Liver (tissue), 3 donors: ENCODE measurements around the gene GRIP2.

Experiments used
- ATF3 ChIP-seq: IDR thresholded peaks from 2 replicates; pipeline ENCODE4 v1.6.1; 2016; ENCODE audit warnings: antibody characterized with exemption
- FOXA1 ChIP-seq: IDR thresholded peaks from 2 replicates; pipeline ENCODE4 v1.6.1; 2016; ENCODE audit warnings: antibody characterized with exemption
- GABPA ChIP-seq, 2 donors: IDR thresholded peaks in 1 of 2; conservative IDR thresholded peaks in 1 of 2; 2 replicates each; pipeline ENCODE4 v1.6.1; 2016; ENCODE audit warnings: antibody characterized with exemption in 2 of 2, mild to moderate bottlenecking in 1 of 2, moderate library complexity in 1 of 2
- JUND ChIP-seq, 2 donors: IDR thresholded peaks; 2 replicates each; pipeline ENCODE4 v1.6.1; 2016; ENCODE audit warnings: antibody characterized with exemption in 2 of 2
- MAX ChIP-seq: IDR thresholded peaks from 2 replicates; pipeline ENCODE4 v1.6.1; 2016; ENCODE audit warnings: antibody characterized with exemption
- NR2F2 ChIP-seq: IDR thresholded peaks from 2 replicates; pipeline ENCODE4 v1.6.1; 2016; ENCODE audit warnings: antibody characterized with exemption
- RAD21 ChIP-seq, 2 donors: IDR thresholded peaks; 2 replicates each; pipeline ENCODE4 v1.6.1; 2016; ENCODE audit warnings: antibody characterized with exemption in 2 of 2, mild to moderate bottlenecking in 2 of 2
- SP1 ChIP-seq: IDR thresholded peaks from 2 replicates; pipeline ENCODE4 v1.6.1; 2018; ENCODE audit warnings: antibody characterized with exemption, mild to moderate bottlenecking
- TAF1 ChIP-seq: conservative IDR thresholded peaks from 2 replicates; pipeline ENCODE4 v1.6.1; 2016; ENCODE audit warnings: antibody characterized with exemption, mild to moderate bottlenecking
- ZBTB33 ChIP-seq: IDR thresholded peaks from 2 replicates; pipeline ENCODE4 v1.6.1; 2016; ENCODE audit warnings: antibody characterized with exemption
- TF ChIP-seq, protein P1 (sequence below): fragments of 150-350 bp; IDR thresholded peaks from 2 replicates; pipeline ENCODE4 v1.5.1; 2017; ENCODE audit warnings: improper control_type of control experiment, low read depth, low read length; ENCODE audit not compliant: missing input control
- TF ChIP-seq, protein P2 (sequence below): IDR thresholded peaks from 2 replicates; pipeline ENCODE4 v1.6.1; 2016; ENCODE audit warnings: antibody characterized with exemption, mild to moderate bottlenecking
- donor health status: healthy.
- donor health status: healthy.

DNA sequence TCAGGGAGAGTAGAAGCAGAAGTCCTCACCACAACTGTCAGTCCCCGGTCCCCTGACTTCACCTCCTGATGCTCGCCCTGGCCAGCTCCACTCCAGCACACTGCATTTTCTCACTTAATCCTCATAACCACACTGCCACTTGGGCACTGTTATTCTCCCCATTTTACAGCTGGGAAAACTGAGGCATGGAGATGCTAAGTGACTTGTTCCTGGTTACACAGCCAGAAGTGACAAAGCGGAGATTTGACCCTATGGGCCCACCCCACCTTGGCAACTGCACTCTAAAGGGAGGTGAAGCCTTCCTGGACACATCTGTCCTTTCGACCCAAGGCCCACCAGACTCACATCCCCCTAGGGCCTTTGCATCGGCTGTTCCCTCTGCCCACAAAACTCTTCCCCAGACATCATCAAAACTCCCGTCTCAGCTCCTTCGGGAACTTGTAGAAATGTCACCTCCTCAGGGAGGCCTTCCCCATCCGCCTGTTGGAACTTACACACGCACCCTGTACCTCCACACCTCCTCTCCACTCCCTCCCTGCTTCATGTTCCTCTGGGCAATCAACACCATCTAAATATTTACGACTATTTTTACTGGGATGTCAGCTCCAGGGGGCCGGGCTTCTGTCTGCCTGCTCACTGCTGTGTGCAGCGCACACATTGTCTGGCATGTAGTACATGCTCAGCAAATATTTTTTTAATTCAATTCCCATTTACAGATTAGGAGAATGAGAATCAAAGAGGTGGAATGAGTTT, 3.1 kb downstream of the GRIP2 start:
- TF ChIP-seq, protein P1, sequence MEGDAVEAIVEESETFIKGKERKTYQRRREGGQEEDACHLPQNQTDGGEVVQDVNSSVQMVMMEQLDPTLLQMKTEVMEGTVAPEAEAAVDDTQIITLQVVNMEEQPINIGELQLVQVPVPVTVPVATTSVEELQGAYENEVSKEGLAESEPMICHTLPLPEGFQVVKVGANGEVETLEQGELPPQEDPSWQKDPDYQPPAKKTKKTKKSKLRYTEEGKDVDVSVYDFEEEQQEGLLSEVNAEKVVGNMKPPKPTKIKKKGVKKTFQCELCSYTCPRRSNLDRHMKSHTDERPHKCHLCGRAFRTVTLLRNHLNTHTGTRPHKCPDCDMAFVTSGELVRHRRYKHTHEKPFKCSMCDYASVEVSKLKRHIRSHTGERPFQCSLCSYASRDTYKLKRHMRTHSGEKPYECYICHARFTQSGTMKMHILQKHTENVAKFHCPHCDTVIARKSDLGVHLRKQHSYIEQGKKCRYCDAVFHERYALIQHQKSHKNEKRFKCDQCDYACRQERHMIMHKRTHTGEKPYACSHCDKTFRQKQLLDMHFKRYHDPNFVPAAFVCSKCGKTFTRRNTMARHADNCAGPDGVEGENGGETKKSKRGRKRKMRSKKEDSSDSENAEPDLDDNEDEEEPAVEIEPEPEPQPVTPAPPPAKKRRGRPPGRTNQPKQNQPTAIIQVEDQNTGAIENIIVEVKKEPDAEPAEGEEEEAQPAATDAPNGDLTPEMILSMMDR: no peak
- TF ChIP-seq MAX (no peak), JUND (IDR thresholded peaks at IDR 0.05) (no peak), GABPA (IDR thresholded peaks at IDR 0.05 in 1 of 2, conservative IDR thresholded peaks at IDR 0.05 in 1 of 2) (no peak), SP1 (no peak), FOXA1 (no peak), TAF1 (no peak), ATF3 (no peak), RAD21 (IDR thresholded peaks at IDR 0.05) (no peak), ZBTB33 (no peak), NR2F2 (no peak)
- TF ChIP-seq, protein P2, sequence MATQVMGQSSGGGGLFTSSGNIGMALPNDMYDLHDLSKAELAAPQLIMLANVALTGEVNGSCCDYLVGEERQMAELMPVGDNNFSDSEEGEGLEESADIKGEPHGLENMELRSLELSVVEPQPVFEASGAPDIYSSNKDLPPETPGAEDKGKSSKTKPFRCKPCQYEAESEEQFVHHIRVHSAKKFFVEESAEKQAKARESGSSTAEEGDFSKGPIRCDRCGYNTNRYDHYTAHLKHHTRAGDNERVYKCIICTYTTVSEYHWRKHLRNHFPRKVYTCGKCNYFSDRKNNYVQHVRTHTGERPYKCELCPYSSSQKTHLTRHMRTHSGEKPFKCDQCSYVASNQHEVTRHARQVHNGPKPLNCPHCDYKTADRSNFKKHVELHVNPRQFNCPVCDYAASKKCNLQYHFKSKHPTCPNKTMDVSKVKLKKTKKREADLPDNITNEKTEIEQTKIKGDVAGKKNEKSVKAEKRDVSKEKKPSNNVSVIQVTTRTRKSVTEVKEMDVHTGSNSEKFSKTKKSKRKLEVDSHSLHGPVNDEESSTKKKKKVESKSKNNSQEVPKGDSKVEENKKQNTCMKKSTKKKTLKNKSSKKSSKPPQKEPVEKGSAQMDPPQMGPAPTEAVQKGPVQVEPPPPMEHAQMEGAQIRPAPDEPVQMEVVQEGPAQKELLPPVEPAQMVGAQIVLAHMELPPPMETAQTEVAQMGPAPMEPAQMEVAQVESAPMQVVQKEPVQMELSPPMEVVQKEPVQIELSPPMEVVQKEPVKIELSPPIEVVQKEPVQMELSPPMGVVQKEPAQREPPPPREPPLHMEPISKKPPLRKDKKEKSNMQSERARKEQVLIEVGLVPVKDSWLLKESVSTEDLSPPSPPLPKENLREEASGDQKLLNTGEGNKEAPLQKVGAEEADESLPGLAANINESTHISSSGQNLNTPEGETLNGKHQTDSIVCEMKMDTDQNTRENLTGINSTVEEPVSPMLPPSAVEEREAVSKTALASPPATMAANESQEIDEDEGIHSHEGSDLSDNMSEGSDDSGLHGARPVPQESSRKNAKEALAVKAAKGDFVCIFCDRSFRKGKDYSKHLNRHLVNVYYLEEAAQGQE: no peak
